ENCODE results near the gene TNRC18. TPM values are rescaled to one million over a fixed set of nuclear protein-coding genes. Genes with fewer than 3 reads are reported as not detected.

Gene TNRC18
- total and polyA plus RNA-seq, 2 of the 8 experiments (the other 6 are each of a cell fraction or from before 2014, with no cell fraction given): 1.7 to 8.6 TPM

DNA sequence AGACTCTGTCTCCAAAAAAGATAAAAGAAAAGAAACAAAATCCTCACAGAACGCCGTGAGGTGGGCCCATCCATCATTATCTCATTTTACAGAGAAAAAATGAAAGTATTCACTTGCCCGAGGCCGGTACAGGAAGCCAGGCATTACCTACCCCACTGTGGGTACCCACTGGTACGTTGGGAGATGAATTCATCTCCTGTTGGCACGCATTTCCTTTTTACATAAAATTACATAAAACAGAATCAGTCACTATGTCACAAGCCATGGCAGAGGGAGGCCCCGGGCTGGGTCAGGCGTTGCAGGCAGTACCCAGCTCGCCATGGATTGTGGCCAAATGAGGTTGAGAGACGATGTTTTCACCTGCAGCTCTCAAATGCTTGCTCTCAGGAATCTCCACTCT lies 38.6 kb upstream of the TNRC18 start (continued):
- TF ChIP-seq KDM1A (IDR thresholded peaks at IDR 0.05; ENCODE audit: borderline replicate concordance, low read length): no peak
- no peak for TF ChIP-seq JUN (IDR thresholded peaks at IDR 0.05; ENCODE audit: low read depth, low read length)
- TF ChIP-seq MAFK (IDR thresholded peaks at IDR 0.05; ENCODE audit: low read depth, low read length): no peak
- no peak for TF ChIP-seq NRF1 (IDR thresholded peaks at IDR 0.05; ENCODE audit: low read depth, low read length)
- TF ChIP-seq SAP30 (IDR thresholded peaks at IDR 0.05; ENCODE audit: insufficient read depth, insufficient replicate concordance, low read length): no peak
